ENCODE measurements around the gene UBN1. TPM values are rescaled to one million over a fixed set of nuclear protein-coding genes. Genes with fewer than 3 reads are reported as not detected.

Gene UBN1
- total and polyA plus RNA-seq, 2 of the 13 experiments (the other 11 are each of a cell fraction or from before 2014, with no cell fraction given): 10.6 to 23.5 TPM

DNA sequence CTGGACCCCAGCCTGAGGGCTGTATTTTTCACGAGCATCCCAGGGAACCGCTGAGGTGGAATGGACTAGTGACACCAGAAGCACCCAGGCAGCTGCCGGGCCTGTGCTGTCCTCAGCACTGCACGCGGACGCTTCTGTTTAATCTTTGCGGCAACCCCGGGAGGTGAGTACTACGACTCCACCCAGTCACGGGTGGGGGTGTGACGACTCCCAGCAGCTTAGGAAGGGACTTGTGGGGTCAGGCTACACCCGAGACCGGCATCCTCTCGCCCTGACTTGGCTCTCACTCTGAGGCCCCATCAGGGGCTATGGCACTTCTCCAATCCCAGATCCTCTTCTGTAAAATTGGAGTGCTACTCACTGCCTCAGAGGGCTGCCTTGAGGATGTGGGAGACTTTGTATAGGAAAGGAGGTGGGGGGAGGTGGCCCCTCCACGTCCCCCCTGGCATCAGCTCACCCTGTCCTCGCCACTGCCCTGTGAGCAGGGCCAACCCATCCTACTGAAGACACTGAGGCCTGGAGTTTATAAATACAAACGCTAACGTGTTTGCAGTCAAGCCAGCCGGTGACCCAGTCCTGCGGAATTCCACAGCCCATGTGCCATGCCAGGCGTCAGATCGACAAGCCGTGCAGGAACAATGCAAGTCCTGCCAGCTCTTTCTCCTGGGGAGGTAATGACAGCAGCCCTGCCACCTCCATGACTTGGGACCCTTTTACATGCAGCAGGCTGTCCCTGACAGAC lies 45.3 kb downstream of the UBN1 start:
- Histone ChIP-seq H3K27ac (ENCODE audit: extremely low read length, insufficient read depth, low read length) (no peak overlapping the region), H4K20me1 (ENCODE audit: insufficient read depth, low read length) (no peaks in the 10 kb centered on the region), H2AFZ (ENCODE audit: low read length) (no peak overlapping the region), H3K4me2 (ENCODE audit: low read depth, low read length) (no peak overlapping the region), H3K9ac (ENCODE audit: insufficient read depth, low read depth, low read length) (no peak overlapping the region), H3K27me3 (ENCODE audit: control insufficient read depth in 1 of 2, insufficient read depth in 2 of 2, low read length in 2 of 2) (no peaks in the 10 kb centered on the region), H3K4me3 (replicated peaks in 1 of 3; ENCODE audit: insufficient read depth in 1 of 3, low read depth in 2 of 3, low read length in 3 of 3) (no peak overlapping the region), H3K79me2 (ENCODE audit: insufficient read depth, low read length) (no peaks in the 10 kb centered on the region), H3K4me1 (ENCODE audit: insufficient read depth, low read length) (no peaks in the 10 kb centered on the region), H3K36me3 (replicated peaks in 1 of 2; ENCODE audit: control insufficient read depth in 1 of 2, insufficient read depth in 2 of 2, low read length in 2 of 2) (peaks cover 0 to 7% of the 10 kb centered on the region in 2 experiments; a peak in 3 of 5 replicates), H3K9me3 (ENCODE audit: low read length) (no peaks in the 10 kb centered on the region)
- in situ Hi-C loops (cut with HindIII; ENCODE audit: extremely low pct_ligation_motif_present, low pct_unique_long_range_greater_than_20kb) (no loop called here), intact Hi-C loops (cut with micrococcal nuclease; ENCODE audit: unreplicated experiment) (no loop called here)
- no peak for DNase-seq (ENCODE audit: low spot score)
- TF ChIP-seq ZNF543 (CRISPR knock-in tag; IDR thresholded peaks at IDR 0.05) (no peak), ZNF777 (CRISPR knock-in tag; IDR thresholded peaks at IDR 0.05) (no peak)
- CTCF ChIA-PET (ENCODE audit: low intra/inter-chr PET ratio, low total read pairs): no interaction called here
- FAIRE-seq: no peak
- WGBS (ENCODE audit: low lambda C conversion rate): 86% methylated on average over 14 of the region's 23 CpGs
- POLR2A ChIA-PET: no interaction called here
- BruUV-seq (replicated peaks): no TSS peak
- ATAC-seq: no peak

- no peaks in the 10 kb centered on the region for H3K4me1 ChIP-seq (ENCODE audit: insufficient read depth, low read length)
- no TSS peak for BruUV-seq (replicated peaks)
- no peaks in the 10 kb centered on the region for H3K79me2 ChIP-seq (ENCODE audit: insufficient read depth, low read length)
- no peaks in the 10 kb centered on the region for H3K9me3 ChIP-seq (ENCODE audit: low read length)
- H3K4me3 ChIP-seq (replicated peaks in 1 of 3; ENCODE audit: insufficient read depth in 1 of 3, low read depth in 2 of 3, low read length in 3 of 3): no peak overlapping the region
- in situ Hi-C loops (cut with HindIII; ENCODE audit: extremely low pct_ligation_motif_present, low pct_unique_long_range_greater_than_20kb) (no loop called here), intact Hi-C loops (cut with micrococcal nuclease; ENCODE audit: unreplicated experiment) (no loop called here)
- no peaks in the 10 kb centered on the region for H3K27me3 ChIP-seq (ENCODE audit: control insufficient read depth in 1 of 2, insufficient read depth in 2 of 2, low read length in 2 of 2)
- H3K27ac ChIP-seq (ENCODE audit: extremely low read length, insufficient read depth, low read length): no peak overlapping the region
- CTCF ChIA-PET (ENCODE audit: low intra/inter-chr PET ratio, low total read pairs): no interaction called here
- no peak overlapping the region for H3K4me2 ChIP-seq (ENCODE audit: low read depth, low read length)
- ATAC-seq: no peak
- POLR2A ChIA-PET: no interaction called here
- 82% methylated on average over 5 of the region's 26 CpGs for whole genome bisulfite sequencing (ENCODE audit: low lambda C conversion rate)
- peaks cover 0 to 2% of the 10 kb centered on the region in 2 experiments; a peak in 2 of 5 replicates for H3K36me3 ChIP-seq (replicated peaks in 1 of 2; ENCODE audit: control insufficient read depth in 1 of 2, insufficient read depth in 2 of 2, low read length in 2 of 2)
- no peak for DNase-seq (ENCODE audit: low spot score)
- no peak for TF ChIP-seq ZNF510 (CRISPR knock-in tag; IDR thresholded peaks at IDR 0.05; ENCODE audit: low read depth)
- peak; percentile 52 for TF ChIP-seq AGO2 (optimal IDR thresholded peaks at IDR 0.05; ENCODE audit: low read depth, low read length)
- no peak for FAIRE-seq
- no peaks in the 10 kb centered on the region for H4K20me1 ChIP-seq (ENCODE audit: insufficient read depth, low read length)
- H3K9ac ChIP-seq (ENCODE audit: insufficient read depth, low read depth, low read length): no peak overlapping the region
- H2AFZ ChIP-seq (ENCODE audit: low read length): no peak overlapping the region
These were observed 46.0 kb downstream of the UBN1 start for GRCh38 chr16:4893103-4893862.

All from HepG2 (cell line).